ENCODE data around the gene CCDC39.

CCDC39 gene

DNA sequence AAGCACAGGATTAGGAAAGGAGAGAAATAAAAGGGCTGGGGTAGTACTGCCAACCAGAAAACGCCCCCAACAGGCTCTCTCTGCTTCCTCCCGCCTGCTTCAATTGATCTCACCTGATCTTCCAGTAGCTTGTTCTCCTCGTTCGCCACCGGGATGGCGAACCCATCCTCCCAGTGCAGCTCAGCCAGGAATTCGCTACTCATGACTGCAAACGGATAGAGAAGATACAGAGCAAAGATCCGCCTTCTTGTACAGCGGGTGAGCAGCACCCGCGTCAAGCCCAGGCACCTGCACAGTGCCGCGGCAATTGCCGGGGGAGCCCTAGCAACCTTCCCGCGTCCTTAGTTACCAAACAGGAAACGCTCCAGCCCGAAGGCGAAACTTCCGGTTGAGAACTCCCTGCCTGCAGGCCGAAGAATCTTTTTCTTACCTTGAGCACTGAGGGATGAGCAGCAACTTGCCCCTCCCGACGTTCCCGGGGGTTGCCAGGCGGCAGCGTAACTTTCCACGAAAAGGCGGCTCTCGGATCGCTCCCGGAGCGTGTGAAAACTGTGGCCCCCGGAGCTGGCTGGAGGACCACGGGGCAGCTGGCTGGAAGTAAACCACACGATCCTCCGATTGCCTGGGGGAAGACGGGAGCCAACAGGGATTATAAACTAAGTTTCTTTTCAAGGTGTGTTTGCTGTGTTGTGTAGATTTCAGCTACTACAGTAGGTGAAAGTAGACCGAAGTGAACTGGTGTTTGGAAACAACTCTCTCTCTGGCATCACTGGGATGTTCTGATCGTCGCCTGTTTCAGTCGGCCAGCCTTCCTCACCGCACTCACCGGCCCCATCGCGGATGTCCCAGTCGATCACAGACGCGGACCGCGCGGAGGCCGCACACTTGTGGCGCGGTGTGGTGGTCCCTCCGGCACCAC is at the start of gene CCDC39:
CCDC39 (minus strand) TSS at position 312 of the 919 bp plus-strand sequence; CDS start at position 203, 109 bp downstream.
- peak; percentile 71 for DNase-seq (ENCODE audit: low spot score)
- no peak for TF ChIP-seq CTCF (conservative IDR thresholded peaks at IDR 0.05; ENCODE audit: low read depth)
- POLR2A ChIA-PET (ENCODE audit: low non-redundant PET), result no interaction called here
- peak within 1 kb of the TSS; percentile 55 for H3K27ac ChIP-seq
- CTCF ChIA-PET, result interaction anchor here (0.7 to 1.0 kb wide), 3 partner anchors 29 to 99 kb away, joined by 3 to 4 read pairs (median 3); no protein-coding TSS in a partner anchor

GRCh38 chr3:180720012-180720411 is 40.7 kb upstream of the CCDC39 start:
- no peak for DNase-seq (ENCODE audit: low spot score)
- no peak overlapping the region for H3K27ac ChIP-seq
- POLR2A ChIA-PET (ENCODE audit: low non-redundant PET), result no interaction called here
- TF ChIP-seq CTCF (conservative IDR thresholded peaks at IDR 0.05; ENCODE audit: low read depth), result no peak
- CTCF ChIA-PET, result interaction anchor here (0.5 to 0.7 kb wide), 3 partner anchors 12 to 1217 kb away, joined by 3 to 6 read pairs (median 4); no protein-coding TSS in a partner anchor

DNA sequence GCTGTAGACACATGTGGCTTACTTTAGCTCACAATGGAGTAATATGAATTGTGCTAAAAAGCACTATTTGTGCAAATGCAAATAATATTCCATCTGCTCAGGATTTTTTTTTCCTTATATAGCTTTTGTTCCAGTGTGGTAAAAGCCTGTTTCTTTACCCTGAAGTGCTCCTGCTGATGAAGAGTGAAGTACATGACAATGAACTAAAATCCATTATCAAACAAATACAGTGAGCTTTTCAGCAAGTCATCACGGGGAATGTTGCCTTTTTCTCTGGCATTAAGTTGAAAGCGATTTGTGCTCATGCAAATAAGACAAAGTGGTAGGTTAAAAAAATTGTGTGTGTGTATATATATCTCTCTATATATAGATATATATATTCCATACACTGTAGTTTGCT is 28.6 kb upstream of the CCDC39 start:
- POLR2A ChIA-PET (ENCODE audit: low non-redundant PET), result no interaction called here
- no peak for DNase-seq (ENCODE audit: low spot score)

GRCh38 chr3:180705619-180706018 is 26.3 kb upstream of the CCDC39 start:
- DNase-seq (ENCODE audit: low spot score), result no peak
- POLR2A ChIA-PET (ENCODE audit: low non-redundant PET), result no interaction called here
- no peak overlapping the region for H3K27ac ChIP-seq
- CTCF ChIA-PET, result no interaction called here
- no peak for TF ChIP-seq CTCF (conservative IDR thresholded peaks at IDR 0.05; ENCODE audit: low read depth)

More for the DNA sequence above, 28.6 kb upstream of the CCDC39 start:
- TF ChIP-seq CTCF (conservative IDR thresholded peaks at IDR 0.05; ENCODE audit: low read depth), result no peak
- H3K27ac ChIP-seq, result no peak overlapping the region
- CTCF ChIA-PET, result interaction anchor here (0.7 kb wide), 1 partner anchor 12 kb away, joined by 3 read pairs; no protein-coding TSS in a partner anchor

GRCh38 chr3:180704532-180704931 is 25.2 kb upstream of the CCDC39 start:
- peak; percentile 14 for DNase-seq (ENCODE audit: low spot score)
- TF ChIP-seq CTCF (conservative IDR thresholded peaks at IDR 0.05; ENCODE audit: low read depth), result no peak
- POLR2A ChIA-PET (ENCODE audit: low non-redundant PET), result no interaction called here
- CTCF ChIA-PET, result no interaction called here
- H3K27ac ChIP-seq, result no peak overlapping the region

DNA sequence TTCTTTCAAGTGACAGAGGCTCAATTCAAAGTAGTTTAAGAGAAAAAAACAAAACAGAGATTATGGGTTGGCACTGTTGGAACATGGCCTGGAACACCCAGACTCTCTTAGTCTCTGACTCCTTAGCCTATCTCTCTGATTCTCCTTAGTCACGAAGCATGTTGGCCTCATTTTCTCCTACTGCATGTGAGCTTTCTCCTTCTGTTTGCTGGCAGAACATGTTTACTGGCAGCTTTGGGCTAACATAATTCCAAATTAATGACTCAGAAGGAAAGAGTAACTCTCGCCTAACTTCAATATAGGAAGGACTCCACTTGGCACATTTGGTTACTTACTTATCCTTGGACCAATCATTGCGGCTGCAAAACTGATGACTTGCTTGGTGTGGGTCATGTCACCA is 21.7 kb upstream of the CCDC39 start:
- ChIA-PET POLR2A (ENCODE audit: low non-redundant PET) (no interaction called here), CTCF (interaction anchor here (0.6 kb wide), 1 partner anchor 999 kb away, joined by 3 read pairs; no protein-coding TSS in a partner anchor)
- DNase-seq (ENCODE audit: low spot score), result no peak
- no peak for TF ChIP-seq CTCF (conservative IDR thresholded peaks at IDR 0.05; ENCODE audit: low read depth)
- no peak overlapping the region for H3K27ac ChIP-seq

Measured in RWPE1 (cell line).